K562 (cell line): ENCODE results near the gene HOXD13. TPM values are rescaled to one million over a fixed set of nuclear protein-coding genes. Genes with fewer than 3 reads are reported as not detected.

Experiments used
- ATAC-seq: fragments of 200-7000 bp; cut with Tn5 transposase; 3 replicates; pipeline ENCODE4 v1.9.1; 2020; ENCODE audit warnings: moderate library complexity
- BruUV-seq: library from RNA; stranded (reverse); fragments of 400-500 nt; replicated peaks from 2 replicates; lab custom pipeline; 2021; lab: Mats Ljungman, UMichigan
- CTCF ChIA-PET: fragments of 300-600 bp; formaldehyde crosslinking; extraction: SDS; loops from one replicate; lab custom pipeline; 2021; ENCODE audit warnings: low intra/inter-chr PET ratio; lab: Yijun Ruan, JAX
- POLR2A ChIA-PET: fragments of 300-600, 350-650 bp; sonication (Branson Sonifier 250); formaldehyde crosslinking; extraction: SDS; loops from one replicate; lab custom pipeline; 2021; ENCODE audit warnings: antibody characterized with exemption, inconsistent platforms; lab: Yijun Ruan, JAX
- DNase-seq, 4 experiments: peaks; one replicate each; pipeline versions ENCODE4 v3.0.0 to v3.0.0-alpha.2; 2011 to 2018; ENCODE audit warnings: low spot score in 3 of 4, mixed read lengths in 3 of 4; ENCODE audit errors: extremely low read depth in 1 of 4
- FAIRE-seq: peaks from 2 replicates; lab custom pipeline; 2011; peaks lifted over from hg19 to GRCh38; lab: Jason Lieb, UNC
- H2AFZ ChIP-seq: 2 replicates; pipeline ENCODE4 v1.6.0; 2011; ENCODE audit warnings: low read depth, low read length, control low read depth, inconsistent platforms
- H3K27ac ChIP-seq: fragments of 200-600 bp; 3 replicates; pipeline ENCODE4 v1.8.0; 2011; ENCODE audit warnings: low read depth, mild to moderate bottlenecking, control low read depth, inconsistent platforms, low read length, moderate library complexity, mixed read lengths; ENCODE audit errors: extremely low read depth
- H3K27me3 ChIP-seq, 2 experiments: fragments of 300-600 bp in 1 of 2; 2 replicates in 1 of 2; 3 replicates in 1 of 2; pipeline versions ENCODE4 v1.6.0 to v1.8.0; 2011; ENCODE audit warnings: inconsistent platforms in 2 of 2, low read length in 2 of 2, mild to moderate bottlenecking in 1 of 2, mixed read lengths in 1 of 2, moderate library complexity in 1 of 2; ENCODE audit not compliant: control insufficient read depth in 2 of 2, insufficient read depth in 2 of 2
- H3K36me3 ChIP-seq: fragments of 300-600 bp; 3 replicates; pipeline ENCODE4 v1.8.0; 2011; ENCODE audit warnings: mild to moderate bottlenecking, low read length, inconsistent platforms; ENCODE audit not compliant: control insufficient read depth, insufficient read depth
- H3K4me1 ChIP-seq, 2 experiments: fragments of 200-600 bp in 1 of 2; replicated peaks in 1 of 2; 2 replicates in 1 of 2; 3 replicates in 1 of 2; pipeline versions ENCODE4 v1.5.1 to v1.8.0; 2011; ENCODE audit warnings: inconsistent platforms in 2 of 2, low read length in 2 of 2, mild to moderate bottlenecking in 1 of 2, mixed read lengths in 1 of 2, moderate library complexity in 1 of 2; ENCODE audit not compliant: control insufficient read depth in 2 of 2, insufficient read depth in 2 of 2
- H3K4me2 ChIP-seq: 2 replicates; pipeline ENCODE4 v1.6.1; 2011; ENCODE audit warnings: low read length, control low read depth, inconsistent platforms, mixed read lengths; ENCODE audit not compliant: insufficient read depth
- H3K4me3 ChIP-seq: fragments of 200-600 bp; sonication (generic), shearing (Covaris generic); 2 replicates; pipeline ENCODE4 v1.5.1; 2016; ENCODE audit warnings: control low read depth, inconsistent platforms
- H3K79me2 ChIP-seq: fragments of 200-600 bp; 3 replicates; pipeline ENCODE4 v1.8.0; 2011; ENCODE audit warnings: low read length, inconsistent platforms; ENCODE audit not compliant: control insufficient read depth, insufficient read depth
- H3K9ac ChIP-seq, 2 experiments: 2 replicates each; pipeline versions ENCODE4 v1.6.0 to v1.6.1; 2011; ENCODE audit warnings: low read depth in 2 of 2, low read length in 2 of 2, control low read depth in 1 of 2, inconsistent platforms in 1 of 2, mild to moderate bottlenecking in 1 of 2, mixed read lengths in 1 of 2; ENCODE audit not compliant: insufficient read depth in 1 of 2
- H3K9me1 ChIP-seq: one replicate; pipeline ENCODE4 v1.6.0; 2011; ENCODE audit warnings: inconsistent platforms, mild to moderate bottlenecking, low read length, moderate library complexity; ENCODE audit not compliant: control insufficient read depth, insufficient read depth
- H3K9me3 ChIP-seq: replicated peaks from 2 replicates; pipeline ENCODE4 v1.5.1; 2011; ENCODE audit warnings: low read depth, low read length, inconsistent platforms; ENCODE audit not compliant: control insufficient read depth, insufficient read depth
- H4K20me1 ChIP-seq: replicated peaks from 2 replicates; pipeline ENCODE4 v1.6.1; 2011; ENCODE audit warnings: low read length, inconsistent platforms, mixed read lengths; ENCODE audit not compliant: control insufficient read depth, insufficient read depth
- DNMT1 ChIP-seq: fragments of 450-650 bp; IDR thresholded peaks from 2 replicates; pipeline ENCODE4 v1.6.1; 2016; ENCODE audit warnings: antibody characterized with exemption, mild to moderate bottlenecking
- ESRRA ChIP-seq: fragments of 450-650 bp; IDR thresholded peaks from 2 replicates; pipeline ENCODE4 v1.6.1; 2014; ENCODE audit warnings: low read depth, mild to moderate bottlenecking, moderate library complexity, borderline replicate concordance
- KDM2B ChIP-seq: fragments of 250-450 bp; sonication (Bioruptor Pico); IDR thresholded peaks from 2 replicates; pipeline ENCODE4 v1.8.0; 2021; ENCODE audit warnings: mild to moderate bottlenecking, moderate library complexity
- SOX6 ChIP-seq: fragments of 450-650 bp; IDR thresholded peaks from 2 replicates; pipeline ENCODE4 v1.6.1; 2014; ENCODE audit warnings: mild to moderate bottlenecking
- U2AF1 ChIP-seq: fragments of 200-400 bp; formaldehyde crosslinking; optimal IDR thresholded peaks from 2 replicates; pipeline ENCODE3; 2017; ENCODE audit warnings: mild to moderate bottlenecking, low read depth, low read length, moderate library complexity
- ZNF23 ChIP-seq: fragments of 250-450 bp; sonication (Bioruptor Pico); IDR thresholded peaks from 2 replicates; pipeline ENCODE4 v1.4.0; 2020; ENCODE audit warnings: mild to moderate bottlenecking
- WGBS: fragments of 100-300 bp; shearing (Covaris generic); methylation state at CpG from one replicate; pipeline ENCODE4 v1.1.6; 2016; ENCODE audit warnings: low coverage, mixed read lengths; ENCODE audit not compliant: insufficient coverage; ENCODE audit errors: missing lambda C conversion rate; 5-methylcytosine and 5-hydroxymethylcytosine counted together
- in situ Hi-C: fragments of 300-500 bp; cut with MboI; formaldehyde crosslinking; loops from 4 replicates; pipeline ENCODE4 v1.15.0; 2018; ENCODE audit warnings: inconsistent platforms, mixed read lengths
- intact Hi-C: fragments of 100-400 bp; cut with micrococcal nuclease; formaldehyde crosslinking; loops from 2 replicates; pipeline ENCODE4 v1.14.2; 2022
- polyA plus RNA-seq, 8 experiments: library from polyadenylated mRNA; depleted of rRNA in 4 of 8; stranded (reverse) in 5 of 8; unstranded in 3 of 8; fragments of >200 nt; fragmentation: Nextera tagmentation in 2 of 8; fragmentation: Illumina TruSeq in 1 of 8; extraction: Ambion mirVana in 2 of 8; extraction: Trizol in 1 of 8; gene quantifications; 2 replicates each; pipeline versions ENCODE4 v1.2.1 to v1.2.3, GENCODE V29; 2011 to 2014; ENCODE audit warnings: inconsistent platforms in 1 of 8, missing spikeins in 1 of 8
- total RNA-seq, 7 experiments: library from RNA; depleted of rRNA in 6 of 7; stranded (reverse); fragments of >200 nt in 6 of 7; fragmentation: Illumina TruSeq in 2 of 7; extraction: Trizol in 2 of 7; gene quantifications; 2 replicates each; pipeline versions ENCODE4 v1.2.1 to v1.2.3, GENCODE V29; 2011 to 2021; ENCODE audit warnings: low replicate concordance in 1 of 7
- TF ChIP-seq, protein P1 (sequence below): fragments of 450-650 bp; IDR thresholded peaks from 2 replicates; pipeline ENCODE4 v1.6.1; 2018; ENCODE audit not compliant: partially characterized antibody
- TF ChIP-seq, protein P2 (sequence below): fragments of 450-650 bp; formaldehyde crosslinking; IDR thresholded peaks from 2 replicates; pipeline ENCODE4 v1.4.0; 2020; ENCODE audit warnings: mild to moderate bottlenecking, moderate library complexity
- TF ChIP-seq, protein P3 (sequence below): fragments of 250-450 bp; sonication (Bioruptor Pico); IDR thresholded peaks from 2 replicates; pipeline ENCODE4 v1.5.0; 2021; ENCODE audit warnings: mild to moderate bottlenecking, borderline replicate concordance
- TF ChIP-seq, protein P4 (sequence below): sonication (generic); formaldehyde crosslinking; IDR thresholded peaks from 2 replicates; pipeline ENCODE4 v1.8.0; 2023; ENCODE audit warnings: mild to moderate bottlenecking, missing genetic modification reagents

Gene HOXD13
- total and polyA plus RNA-seq, 9 of the 15 experiments (the other 6 are each of a cell fraction or from before 2014, with no cell fraction given): 0.03 to 0.04 TPM; not detected in 7

DNA sequence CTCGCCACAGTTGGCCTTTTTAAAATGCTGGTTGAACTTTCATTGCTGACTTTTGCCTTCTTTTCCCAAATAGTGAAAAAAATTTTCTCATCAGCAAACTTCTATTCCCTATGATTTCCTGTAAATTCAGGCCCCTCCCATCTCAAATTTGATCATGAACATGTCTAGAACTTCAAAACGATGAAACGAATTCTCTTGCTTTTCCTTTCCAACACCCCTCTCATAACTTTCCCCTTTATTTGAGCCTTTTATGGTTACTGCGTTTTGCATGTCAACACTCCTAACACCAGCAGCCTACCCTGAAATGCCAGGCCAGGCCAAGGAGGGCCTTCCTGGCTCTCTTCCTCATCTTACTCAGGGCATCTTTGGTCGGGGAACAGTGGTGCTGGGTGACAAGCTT is 1.7 kb upstream of the HOXD13 start:
- intact Hi-C loops (no loop called here), in situ Hi-C loops (loop anchor here (25.0 kb wide), 1 partner anchor 1054 kb away; no protein-coding TSS in a partner anchor)
- BruUV-seq: no TSS peak
- Histone ChIP-seq H3K9ac (no peak overlapping the region), H3K4me1 (peaks cover 0 to 21% of the 10 kb centered on the region in 2 experiments; a peak in 2 of 5 replicates), H3K36me3 (no peaks in the 10 kb centered on the region), H3K79me2 (no peaks in the 10 kb centered on the region), H3K4me3 (no peak overlapping the region), H3K9me1 (no peaks in the 10 kb centered on the region), H3K4me2 (no peak overlapping the region), H3K27me3 (peaks cover 69 to 81% of the 10 kb centered on the region in 2 experiments), H4K20me1 (peaks cover 5% of the 10 kb centered on the region; the same call in 1 of the 2 replicates), H3K9me3 (no peaks in the 10 kb centered on the region; the same call in 1 of the 2 replicates)
- CTCF ChIA-PET: no interaction called here
- POLR2A ChIA-PET: no interaction called here
- DNase-seq: no peak
- TF ChIP-seq ZNF23 (CRISPR knock-in tag) (no peak), ESRRA (no peak), KDM2B (no peak), U2AF1 (no peak), DNMT1 (no peak), SOX6 (no peak)
- TF ChIP-seq, protein P1, sequence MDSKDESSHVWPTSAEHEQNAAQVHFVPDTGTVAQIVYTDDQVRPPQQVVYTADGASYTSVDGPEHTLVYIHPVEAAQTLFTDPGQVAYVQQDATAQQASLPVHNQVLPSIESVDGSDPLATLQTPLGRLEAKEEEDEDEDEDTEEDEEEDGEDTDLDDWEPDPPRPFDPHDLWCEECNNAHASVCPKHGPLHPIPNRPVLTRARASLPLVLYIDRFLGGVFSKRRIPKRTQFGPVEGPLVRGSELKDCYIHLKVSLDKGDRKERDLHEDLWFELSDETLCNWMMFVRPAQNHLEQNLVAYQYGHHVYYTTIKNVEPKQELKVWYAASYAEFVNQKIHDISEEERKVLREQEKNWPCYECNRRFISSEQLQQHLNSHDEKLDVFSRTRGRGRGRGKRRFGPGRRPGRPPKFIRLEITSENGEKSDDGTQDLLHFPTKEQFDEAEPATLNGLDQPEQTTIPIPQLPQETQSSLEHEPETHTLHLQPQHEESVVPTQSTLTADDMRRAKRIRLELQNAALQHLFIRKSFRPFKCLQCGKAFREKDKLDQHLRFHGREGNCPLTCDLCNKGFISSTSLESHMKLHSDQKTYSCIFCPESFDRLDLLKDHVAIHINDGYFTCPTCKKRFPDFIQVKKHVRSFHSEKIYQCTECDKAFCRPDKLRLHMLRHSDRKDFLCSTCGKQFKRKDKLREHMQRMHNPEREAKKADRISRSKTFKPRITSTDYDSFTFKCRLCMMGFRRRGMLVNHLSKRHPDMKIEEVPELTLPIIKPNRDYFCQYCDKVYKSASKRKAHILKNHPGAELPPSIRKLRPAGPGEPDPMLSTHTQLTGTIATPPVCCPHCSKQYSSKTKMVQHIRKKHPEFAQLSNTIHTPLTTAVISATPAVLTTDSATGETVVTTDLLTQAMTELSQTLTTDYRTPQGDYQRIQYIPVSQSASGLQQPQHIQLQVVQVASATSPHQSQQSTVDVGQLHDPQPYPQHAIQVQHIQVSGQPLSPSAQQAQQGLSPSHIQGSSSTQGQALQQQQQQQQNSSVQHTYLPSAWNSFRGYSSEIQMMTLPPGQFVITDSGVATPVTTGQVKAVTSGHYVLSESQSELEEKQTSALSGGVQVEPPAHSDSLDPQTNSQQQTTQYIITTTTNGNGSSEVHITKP: no peak
- TF ChIP-seq, protein P2, sequence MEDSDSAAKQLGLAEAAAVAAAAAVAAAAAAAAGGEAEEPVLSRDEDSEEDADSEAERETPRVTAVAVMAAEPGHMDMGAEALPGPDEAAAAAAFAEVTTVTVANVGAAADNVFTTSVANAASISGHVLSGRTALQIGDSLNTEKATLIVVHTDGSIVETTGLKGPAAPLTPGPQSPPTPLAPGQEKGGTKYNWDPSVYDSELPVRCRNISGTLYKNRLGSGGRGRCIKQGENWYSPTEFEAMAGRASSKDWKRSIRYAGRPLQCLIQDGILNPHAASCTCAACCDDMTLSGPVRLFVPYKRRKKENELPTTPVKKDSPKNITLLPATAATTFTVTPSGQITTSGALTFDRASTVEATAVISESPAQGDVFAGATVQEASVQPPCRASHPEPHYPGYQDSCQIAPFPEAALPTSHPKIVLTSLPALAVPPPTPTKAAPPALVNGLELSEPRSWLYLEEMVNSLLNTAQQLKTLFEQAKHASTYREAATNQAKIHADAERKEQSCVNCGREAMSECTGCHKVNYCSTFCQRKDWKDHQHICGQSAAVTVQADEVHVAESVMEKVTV: no peak
- TF ChIP-seq, protein P3, sequence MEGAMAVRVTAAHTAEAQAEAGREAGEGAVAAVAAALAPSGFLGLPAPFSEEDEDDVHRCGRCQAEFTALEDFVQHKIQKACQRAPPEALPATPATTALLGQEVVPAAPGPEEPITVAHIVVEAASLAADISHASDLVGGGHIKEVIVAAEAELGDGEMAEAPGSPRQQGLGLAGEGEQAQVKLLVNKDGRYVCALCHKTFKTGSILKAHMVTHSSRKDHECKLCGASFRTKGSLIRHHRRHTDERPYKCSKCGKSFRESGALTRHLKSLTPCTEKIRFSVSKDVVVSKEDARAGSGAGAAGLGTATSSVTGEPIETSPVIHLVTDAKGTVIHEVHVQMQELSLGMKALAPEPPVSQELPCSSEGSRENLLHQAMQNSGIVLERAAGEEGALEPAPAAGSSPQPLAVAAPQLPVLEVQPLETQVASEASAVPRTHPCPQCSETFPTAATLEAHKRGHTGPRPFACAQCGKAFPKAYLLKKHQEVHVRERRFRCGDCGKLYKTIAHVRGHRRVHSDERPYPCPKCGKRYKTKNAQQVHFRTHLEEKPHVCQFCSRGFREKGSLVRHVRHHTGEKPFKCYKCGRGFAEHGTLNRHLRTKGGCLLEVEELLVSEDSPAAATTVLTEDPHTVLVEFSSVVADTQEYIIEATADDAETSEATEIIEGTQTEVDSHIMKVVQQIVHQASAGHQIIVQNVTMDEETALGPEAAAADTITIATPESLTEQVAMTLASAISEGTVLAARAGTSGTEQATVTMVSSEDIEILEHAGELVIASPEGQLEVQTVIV (CRISPR knock-in tag): no peak
- TF ChIP-seq, protein P4, sequence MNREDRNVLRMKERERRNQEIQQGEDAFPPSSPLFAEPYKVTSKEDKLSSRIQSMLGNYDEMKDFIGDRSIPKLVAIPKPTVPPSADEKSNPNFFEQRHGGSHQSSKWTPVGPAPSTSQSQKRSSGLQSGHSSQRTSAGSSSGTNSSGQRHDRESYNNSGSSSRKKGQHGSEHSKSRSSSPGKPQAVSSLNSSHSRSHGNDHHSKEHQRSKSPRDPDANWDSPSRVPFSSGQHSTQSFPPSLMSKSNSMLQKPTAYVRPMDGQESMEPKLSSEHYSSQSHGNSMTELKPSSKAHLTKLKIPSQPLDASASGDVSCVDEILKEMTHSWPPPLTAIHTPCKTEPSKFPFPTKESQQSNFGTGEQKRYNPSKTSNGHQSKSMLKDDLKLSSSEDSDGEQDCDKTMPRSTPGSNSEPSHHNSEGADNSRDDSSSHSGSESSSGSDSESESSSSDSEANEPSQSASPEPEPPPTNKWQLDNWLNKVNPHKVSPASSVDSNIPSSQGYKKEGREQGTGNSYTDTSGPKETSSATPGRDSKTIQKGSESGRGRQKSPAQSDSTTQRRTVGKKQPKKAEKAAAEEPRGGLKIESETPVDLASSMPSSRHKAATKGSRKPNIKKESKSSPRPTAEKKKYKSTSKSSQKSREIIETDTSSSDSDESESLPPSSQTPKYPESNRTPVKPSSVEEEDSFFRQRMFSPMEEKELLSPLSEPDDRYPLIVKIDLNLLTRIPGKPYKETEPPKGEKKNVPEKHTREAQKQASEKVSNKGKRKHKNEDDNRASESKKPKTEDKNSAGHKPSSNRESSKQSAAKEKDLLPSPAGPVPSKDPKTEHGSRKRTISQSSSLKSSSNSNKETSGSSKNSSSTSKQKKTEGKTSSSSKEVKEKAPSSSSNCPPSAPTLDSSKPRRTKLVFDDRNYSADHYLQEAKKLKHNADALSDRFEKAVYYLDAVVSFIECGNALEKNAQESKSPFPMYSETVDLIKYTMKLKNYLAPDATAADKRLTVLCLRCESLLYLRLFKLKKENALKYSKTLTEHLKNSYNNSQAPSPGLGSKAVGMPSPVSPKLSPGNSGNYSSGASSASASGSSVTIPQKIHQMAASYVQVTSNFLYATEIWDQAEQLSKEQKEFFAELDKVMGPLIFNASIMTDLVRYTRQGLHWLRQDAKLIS (CRISPR knock-in tag): no peak
- TF ChIP-seq, all 486 proteins: peak for 0
- ATAC-seq (no peak), FAIRE-seq (no peak)
- no peak overlapping the region for H3K27ac ChIP-seq
- WGBS: 0% methylated on average over 5 of the region's 5 CpGs
- H2AFZ ChIP-seq: no peak overlapping the region
